ENCODE measurements around the gene EMP2.
A peak's percentile ranks its signal among the peaks of the same experiment; 100 is the strongest.

EMP2 gene

GRCh38 chr16:10616756-10617640, 36.6 kb upstream of the EMP2 start (continued):
- TF ChIP-seq ZNF510 (tag by site-specific recombination; IDR thresholded peaks at IDR 0.05; ENCODE audit: insufficient replicate concordance) = no peak
- TF ChIP-seq PBX3 (CRISPR knock-in tag; IDR thresholded peaks at IDR 0.05) = peak; percentile 34; the same call in 1 of the 2 replicates
- TF ChIP-seq ZNF341 (tag by site-specific recombination; IDR thresholded peaks at IDR 0.05; ENCODE audit: low read depth) = no peak
- no peak for TF ChIP-seq ZFP37 (tag by site-specific recombination; IDR thresholded peaks at IDR 0.05)
- TF ChIP-seq ZFHX2 (tag by site-specific recombination; conservative IDR thresholded peaks at IDR 0.05) = peak; percentile 100
- no peak for TF ChIP-seq ZNF747 (tag by site-specific recombination; IDR thresholded peaks at IDR 0.05)
- no peak for TF ChIP-seq HOXD13 (CRISPR knock-in tag; IDR thresholded peaks at IDR 0.05; ENCODE audit: borderline replicate concordance)
- TF ChIP-seq ZNF521 (tag by site-specific recombination; IDR thresholded peaks at IDR 0.05) = no peak
- TF ChIP-seq KLF1 (tag by site-specific recombination; IDR thresholded peaks at IDR 0.05) = peak; percentile 92
- peak; percentile 20; the same call in 1 of the 2 replicates for TF ChIP-seq ZBTB20 (tag by site-specific recombination; IDR thresholded peaks at IDR 0.05)
- TF ChIP-seq BCL11B (tag by site-specific recombination; IDR thresholded peaks at IDR 0.05; ENCODE audit: low read depth) = no peak
- TF ChIP-seq ZNF660 (tag by site-specific recombination; IDR thresholded peaks at IDR 0.05) = no peak
- peak; percentile 32; the same call in 1 of the 2 replicates for TF ChIP-seq SP7 (tag by site-specific recombination; IDR thresholded peaks at IDR 0.05)
- peak; percentile 99 for TF ChIP-seq EGR2 (tag by site-specific recombination; IDR thresholded peaks at IDR 0.05; ENCODE audit: low read depth)
- no peak for TF ChIP-seq ZNF843 (tag by site-specific recombination; IDR thresholded peaks at IDR 0.05)
- TF ChIP-seq REPIN1 (tag by site-specific recombination; IDR thresholded peaks at IDR 0.05; ENCODE audit: low read depth) = no peak

- no peak overlapping the region for H3K4me3 ChIP-seq (ENCODE audit: low read depth, low read length)
- H3K36me3 ChIP-seq (ENCODE audit: control insufficient read depth in 2 of 2, insufficient read depth in 1 of 2, low read length in 2 of 2) = no peaks in the 10 kb centered on the region
- ChIA-PET CTCF (interaction anchor here (0.6 to 1.1 kb wide), 2 partner anchors 55 to 246 kb away, joined by 3 read pairs; no protein-coding TSS in a partner anchor), POLR2A (no interaction called here)
- TF ChIP-seq ZNF704 (tag by site-specific recombination; IDR thresholded peaks at IDR 0.05) = no peak
- TF ChIP-seq TSHZ1 (tag by site-specific recombination; IDR thresholded peaks at IDR 0.05; ENCODE audit: borderline replicate concordance) = no peak
- TF ChIP-seq ZSCAN23 (tag by site-specific recombination; IDR thresholded peaks at IDR 0.05) = no peak
- TF ChIP-seq ZFP41 (tag by site-specific recombination; IDR thresholded peaks at IDR 0.05; ENCODE audit: borderline replicate concordance) = no peak
- no peak for TF ChIP-seq ZNF48 (tag by site-specific recombination; IDR thresholded peaks at IDR 0.05)
- no peak for TF ChIP-seq ZNF521 (tag by site-specific recombination; IDR thresholded peaks at IDR 0.05)
- TF ChIP-seq SP2 (tag by site-specific recombination; IDR thresholded peaks at IDR 0.05) = no peak
- no peak for TF ChIP-seq ZNF132 (tag by site-specific recombination; IDR thresholded peaks at IDR 0.05; ENCODE audit: borderline replicate concordance)
- TF ChIP-seq ZFHX2 (tag by site-specific recombination; conservative IDR thresholded peaks at IDR 0.05) = no peak
- no peak overlapping the region for H3K27ac ChIP-seq (ENCODE audit: extremely low read depth, low read depth, low read length)
- H3K4me1 ChIP-seq (ENCODE audit: control insufficient read depth, insufficient read depth, low read length) = peaks cover 4% of the 10 kb centered on the region; the same call in 1 of the 2 replicates
- H3K9me3 ChIP-seq (ENCODE audit: control insufficient read depth, insufficient read depth, low read depth, low read length) = no peaks in the 10 kb centered on the region
Measured at GRCh38 chr16:10616419-10616755, 36.0 kb upstream of the EMP2 start.
